GM12864 (cell line): ENCODE data around the gene USP17L21.
"Not testable (repeated sequence)": the region's sequence is repeated elsewhere in the genome, so short reads cannot be mapped to it uniquely, and the experiment has no call there.

Source experiments
- DNase-seq: peaks from one replicate; pipeline ENCODE4 v3.0.0-alpha.2; 2011; ENCODE audit warnings: low read depth
- H3K4me3 ChIP-seq: 2 replicates; pipeline ENCODE4 v1.5.1; 2011; ENCODE audit warnings: mild to moderate bottlenecking, low read depth, low read length, control low read depth

The USP17L21 gene

GRCh38 chr4:9262572-9262971, at the start of gene USP17L21:
Gene USP17L21, plus strand, starts transcription at chr4:9262872. Its CDS starts 0 bp downstream, at chr4:9262872.
- DNase-seq: not testable (repeated sequence)

GRCh38 chr4:9214701-9215100, 48.0 kb upstream of the USP17L21 start:
- H3K4me3 ChIP-seq, DNase-seq: not testable (repeated sequence)

More at GRCh38 chr4:9262572-9262971, at the start of gene USP17L21:
- not testable (repeated sequence) for H3K4me3 ChIP-seq

GRCh38 chr4:9215105-9215504, 47.6 kb upstream of the USP17L21 start, which contains the start of gene USP17L11:
Gene USP17L11, plus strand, starts transcription at chr4:9215405. Its CDS starts 0 bp downstream, at chr4:9215405.
- DNase-seq, H3K4me3 ChIP-seq: not testable (repeated sequence)

- not testable (repeated sequence) for H3K4me3 ChIP-seq, DNase-seq
Observed at GRCh38 chr4:9219852-9220251, 42.8 kb upstream of the USP17L21 start, which contains the start of gene USP17L12. Gene USP17L12, plus strand, starts transcription at chr4:9220152. Its CDS starts 0 bp downstream, at chr4:9220152.

- not testable (repeated sequence) for DNase-seq, H3K4me3 ChIP-seq
Observed at GRCh38 chr4:9224596-9224995, 38.1 kb upstream of the USP17L21 start, which contains the start of gene USP17L13. Gene USP17L13, plus strand, starts transcription at chr4:9224896. Its CDS starts 0 bp downstream, at chr4:9224896.

- not testable (repeated sequence) for DNase-seq, H3K4me3 ChIP-seq
Observed at GRCh38 chr4:9230249-9230648, 32.4 kb upstream of the USP17L21 start.

- not testable (repeated sequence) for DNase-seq, H3K4me3 ChIP-seq
Observed at GRCh38 chr4:9234085-9234484, 28.6 kb upstream of the USP17L21 start, which contains the start of gene USP17L15. Gene USP17L15, plus strand, starts transcription at chr4:9234385. Its CDS starts 0 bp downstream, at chr4:9234385.

GRCh38 chr4:9238461-9238860, 24.2 kb upstream of the USP17L21 start:
- not testable (repeated sequence) for DNase-seq, H3K4me3 ChIP-seq

- H3K4me3 ChIP-seq, DNase-seq: not testable (repeated sequence)
Observed at GRCh38 chr4:9243579-9243978, 19.1 kb upstream of the USP17L21 start, which contains the start of gene USP17L17. Gene USP17L17, plus strand, starts transcription at chr4:9243879. Its CDS starts 0 bp downstream, at chr4:9243879.

- DNase-seq, H3K4me3 ChIP-seq: not testable (repeated sequence)
Observed at GRCh38 chr4:9247953-9248680, 14.6 kb upstream of the USP17L21 start, which contains the start of gene USP17L18. Gene USP17L18, plus strand, starts transcription at chr4:9248630. Its CDS starts 0 bp downstream, at chr4:9248630.

GRCh38 chr4:9253078-9253477, 9.6 kb upstream of the USP17L21 start, which contains the start of gene USP17L19:
Gene USP17L19, plus strand, starts transcription at chr4:9253378. Its CDS starts 0 bp downstream, at chr4:9253378.
- H3K4me3 ChIP-seq, DNase-seq: not testable (repeated sequence)

- H3K4me3 ChIP-seq: not testable (repeated sequence)
Observed at GRCh38 chr4:9257824-9258223, 4.8 kb upstream of the USP17L21 start, which contains the start of gene USP17L20. Gene USP17L20, plus strand, starts transcription at chr4:9258124. Its CDS starts 0 bp downstream, at chr4:9258124.

GRCh38 chr4:9267319-9267718, 4.6 kb downstream of the USP17L21 start, which contains the start of gene USP17L22:
Gene USP17L22, plus strand, starts transcription at chr4:9267619. Its CDS starts 0 bp downstream, at chr4:9267619.
- DNase-seq, H3K4me3 ChIP-seq: not testable (repeated sequence)

More at GRCh38 chr4:9257824-9258223, 4.8 kb upstream of the USP17L21 start, which contains the start of gene USP17L20:
- not testable (repeated sequence) for DNase-seq

GRCh38 chr4:9271719-9272118, 9.0 kb downstream of the USP17L21 start:
- H3K4me3 ChIP-seq, DNase-seq: not testable (repeated sequence)
